ENCODE results near the gene HBD. TPM values are rescaled to one million over a fixed set of nuclear protein-coding genes. Genes with fewer than 3 reads are reported as not detected.
A peak's percentile ranks its signal among the peaks of the same experiment; 100 is the strongest.

Gene HBD
- total RNA-seq, result not detected
- long read RNA-seq, result 0 reads

DNA sequence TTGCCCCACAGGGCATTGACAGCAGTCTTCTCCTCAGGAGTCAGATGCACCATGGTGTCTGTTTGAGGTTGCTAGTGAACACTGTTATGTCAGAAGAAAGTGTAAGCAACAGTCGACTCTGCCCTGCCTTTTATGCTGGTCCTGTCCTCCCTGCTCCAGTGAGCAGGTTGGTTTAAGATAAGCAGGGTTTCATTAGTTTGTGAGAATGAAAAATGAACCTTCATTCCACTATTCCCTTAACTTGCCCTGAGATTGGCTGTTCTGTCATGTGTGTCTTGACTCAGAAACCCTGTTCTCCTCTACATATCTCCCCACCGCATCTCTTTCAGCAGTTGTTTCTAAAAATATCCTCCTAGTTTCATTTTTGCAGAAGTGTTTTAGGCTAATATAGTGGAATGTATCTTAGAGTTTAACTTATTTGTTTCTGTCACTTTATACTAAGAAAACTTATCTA, at the start of gene HBD:
Gene HBD (minus strand): TSS at position 103 of the 454 bp plus-strand sequence. CDS start 50 bp downstream, at position 53.
- DNase-seq (no peak), ATAC-seq (no peak)
- intact Hi-C loops (cut with micrococcal nuclease), result no loop called here

DNA sequence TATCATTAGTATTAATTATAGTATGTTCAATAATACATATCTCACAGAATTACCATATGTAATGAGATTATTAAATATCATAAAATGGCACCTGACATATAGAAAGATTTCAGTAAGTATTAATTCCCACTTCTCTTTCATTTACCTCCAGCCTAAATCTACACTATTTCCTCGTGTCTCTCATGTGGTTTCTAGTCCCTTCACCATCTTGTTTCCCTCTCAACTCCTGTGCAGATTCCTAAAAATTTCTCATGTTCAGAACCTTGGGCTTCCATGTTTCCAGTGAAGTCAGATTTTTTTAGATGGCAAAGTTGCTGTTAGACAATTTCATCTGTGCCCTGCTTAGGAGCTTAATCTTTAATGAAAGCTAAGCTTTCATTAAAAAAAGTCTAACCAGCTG, 49.6 kb upstream of the HBD start:
- DNase-seq, result no peak
- ATAC-seq, result no peak
- intact Hi-C loops (cut with micrococcal nuclease), result no loop called here

DNA sequence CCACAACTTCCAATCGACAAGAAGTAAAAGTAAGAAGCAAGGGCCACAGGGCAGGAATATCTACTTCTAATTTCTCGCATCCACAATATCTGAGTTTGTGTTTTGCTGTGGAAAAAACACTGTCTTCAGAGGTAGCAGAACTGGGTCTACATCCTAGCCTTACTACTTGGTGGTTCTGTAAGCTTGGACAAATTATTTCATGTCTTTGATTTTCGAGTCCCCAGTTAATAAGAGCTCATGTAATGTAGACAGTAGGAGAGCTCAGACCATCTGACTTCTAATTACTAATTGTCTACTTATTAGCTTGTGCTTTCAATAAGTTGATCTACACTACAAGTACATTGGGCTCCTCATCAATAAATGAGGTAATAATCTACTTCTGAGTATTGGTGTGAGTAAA, 48.8 kb upstream of the HBD start:
- no peak for ATAC-seq
- DNase-seq, result no peak
- intact Hi-C loops (cut with micrococcal nuclease), result no loop called here

DNA sequence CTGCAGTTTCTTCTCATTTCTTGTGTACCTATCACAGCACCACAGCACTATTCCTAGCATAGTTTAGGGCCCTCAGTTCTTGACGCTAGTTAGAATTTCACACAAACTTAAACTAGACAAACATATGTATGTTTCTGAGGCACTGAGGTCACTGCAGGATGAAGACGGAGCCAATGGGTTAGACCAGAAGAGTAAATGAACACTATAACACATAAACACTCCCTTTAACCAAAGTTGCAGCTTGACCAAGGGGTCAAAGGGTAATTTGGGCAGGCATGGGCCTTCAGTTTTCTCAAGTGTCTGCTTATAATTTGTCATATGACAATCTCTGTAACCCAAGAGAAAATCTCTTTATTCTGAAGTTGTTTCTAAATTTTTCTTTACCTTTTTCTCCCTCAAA, 48.3 kb upstream of the HBD start:
- ATAC-seq (no peak), DNase-seq (no peak)
- intact Hi-C loops (cut with micrococcal nuclease), result no loop called here

- no peak for ATAC-seq
Observed at GRCh38 chr11:5281596-5281995, 47.3 kb upstream of the HBD start.

GRCh38 chr11:5280582-5281102, 46.4 kb upstream of the HBD start:
- intact Hi-C loops (cut with micrococcal nuclease), result no loop called here
- no peak for DNase-seq
- peak; percentile 34 for ATAC-seq

More at GRCh38 chr11:5281596-5281995, 47.3 kb upstream of the HBD start:
- no peak for DNase-seq
- intact Hi-C loops (cut with micrococcal nuclease), result no loop called here

DNA sequence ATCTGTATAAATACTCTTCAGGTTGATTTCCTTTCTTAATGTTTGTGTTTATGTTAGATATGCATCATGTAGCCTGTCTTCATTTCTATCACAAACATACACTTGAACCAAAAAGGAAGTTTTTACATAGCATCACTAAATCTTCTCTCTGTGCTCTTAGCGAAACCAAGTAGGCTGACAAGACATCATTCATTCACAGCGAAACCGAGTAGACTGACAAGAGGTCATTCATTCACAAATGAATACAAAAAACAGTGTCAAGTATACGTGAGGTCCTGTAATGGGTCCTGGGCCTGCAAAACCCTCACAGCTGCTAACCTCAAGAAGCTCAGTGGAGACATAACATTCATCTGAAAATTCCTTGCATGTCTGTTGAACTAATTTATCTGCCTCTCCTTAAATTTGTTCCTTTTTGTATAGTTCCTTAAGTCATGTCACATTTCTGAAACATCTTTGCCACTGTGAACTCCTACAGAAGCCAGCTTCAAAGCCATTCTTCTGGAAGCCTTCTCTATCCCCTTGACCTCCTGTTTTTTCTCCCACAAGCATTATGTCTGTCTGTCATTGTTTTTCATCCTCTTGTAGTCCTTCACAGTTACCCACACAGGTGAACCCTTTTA, 45.3 kb upstream of the HBD start:
- intact Hi-C loops (cut with micrococcal nuclease), result no loop called here
- DNase-seq (no peak), ATAC-seq (no peak)

DNA sequence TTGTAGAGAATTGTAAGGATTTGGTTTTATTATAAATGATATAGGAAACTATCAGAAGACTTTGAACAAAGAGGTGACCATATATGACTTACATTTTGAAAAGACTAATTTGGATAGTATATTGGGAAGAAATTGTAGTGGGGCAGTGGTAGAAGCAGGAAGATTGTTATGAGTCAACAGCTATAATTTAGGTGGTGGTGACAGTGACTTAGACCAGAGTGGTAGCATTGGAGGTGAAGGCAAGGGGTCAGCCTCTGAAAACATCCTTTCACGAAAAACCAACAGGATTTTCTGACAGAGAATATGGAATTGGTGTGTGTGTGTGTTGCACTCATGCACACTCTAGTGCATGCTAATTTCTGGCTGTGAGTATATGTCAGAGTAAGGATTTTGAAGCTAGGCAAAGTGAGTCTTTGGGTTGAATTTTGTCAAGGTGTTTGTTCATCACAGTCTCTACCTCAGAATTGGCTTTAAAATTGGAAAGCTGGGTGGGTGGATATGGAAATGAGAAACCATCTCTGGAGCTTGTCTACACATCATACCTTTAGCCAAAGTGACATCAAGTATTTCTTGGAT, 43.6 kb upstream of the HBD start:
- no peak for DNase-seq
- intact Hi-C loops (cut with micrococcal nuclease), result no loop called here
- ATAC-seq, result no peak

DNA sequence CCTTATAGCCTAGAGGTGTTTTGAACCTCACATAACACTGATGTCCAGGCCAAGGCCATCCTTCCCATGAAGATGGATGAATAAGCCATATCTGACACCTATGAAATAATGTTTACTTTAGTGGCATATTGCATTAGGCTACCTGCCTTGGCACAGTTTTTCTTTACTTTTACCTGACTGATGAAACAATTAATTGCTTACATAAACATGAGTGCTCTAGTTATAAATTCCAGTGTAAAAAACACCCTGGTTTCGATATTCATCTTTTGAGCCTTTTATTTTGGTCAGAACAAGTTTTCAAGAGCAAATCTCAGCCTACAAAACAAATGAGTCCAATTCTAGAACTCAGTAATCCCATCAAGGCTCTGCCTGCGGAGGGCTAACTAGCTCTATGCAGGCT, 42.4 kb upstream of the HBD start:
- DNase-seq (no peak), ATAC-seq (no peak)
- intact Hi-C loops (cut with micrococcal nuclease), result no loop called here

DNA sequence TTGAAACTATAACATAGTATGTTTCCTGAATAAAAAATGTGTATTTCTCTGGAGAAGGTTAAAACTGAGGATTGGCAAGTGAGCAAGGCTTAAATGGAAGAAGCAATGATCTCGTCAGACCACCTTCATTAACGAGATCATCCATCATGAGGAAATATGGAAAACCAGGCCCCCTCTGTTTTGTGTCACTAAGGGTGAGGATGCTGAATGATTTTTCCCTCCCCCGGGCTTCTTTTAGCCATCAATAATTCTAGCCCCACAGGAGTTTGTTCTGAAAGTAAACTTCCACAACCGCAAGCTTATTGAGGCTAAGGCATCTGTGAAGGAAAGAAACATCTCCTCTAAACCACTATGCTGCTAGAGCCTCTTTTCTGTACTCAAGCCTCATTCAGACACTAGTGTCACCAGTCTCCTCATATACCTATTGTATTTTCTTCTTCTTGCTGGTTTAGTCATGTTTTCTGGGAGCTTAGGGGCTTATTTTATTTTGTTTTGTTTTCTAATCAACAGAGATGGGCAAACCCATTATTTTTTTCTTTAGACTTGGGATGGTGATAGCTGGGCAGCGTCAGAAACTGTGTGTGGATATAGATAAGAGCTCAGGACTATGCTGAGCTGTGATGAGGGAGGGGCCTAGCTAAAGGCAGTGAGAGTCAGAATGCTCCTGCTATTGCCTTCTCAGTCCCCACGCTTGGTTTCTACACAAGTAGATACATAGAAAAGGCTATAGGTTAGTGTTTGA, 41.3 kb upstream of the HBD start:
- DNase-seq (no peak), ATAC-seq (no peak)
- intact Hi-C loops (cut with micrococcal nuclease), result loop anchor here (2.0 kb wide), 1 partner anchor 31 kb away; no protein-coding TSS in a partner anchor

GRCh38 chr11:5274395-5274794, 40.1 kb upstream of the HBD start:
- intact Hi-C loops (cut with micrococcal nuclease), result loop anchor here (2.0 kb wide), 1 partner anchor 32 kb away; no protein-coding TSS in a partner anchor
- DNase-seq (no peak), ATAC-seq (no peak)

- no peak for DNase-seq
- intact Hi-C loops (cut with micrococcal nuclease), result no loop called here
- no peak for ATAC-seq
Observed at GRCh38 chr11:5272395-5273017, 38.2 kb upstream of the HBD start.

GRCh38 chr11:5269715-5270147, 35.4 kb upstream of the HBD start, which contains the start of gene HBE1:
Gene HBE1 (minus strand): TSS chr11:5269945. CDS start chr11:5269890, 55 bp downstream.
- ATAC-seq (no peak), DNase-seq (no peak)
- intact Hi-C loops (cut with micrococcal nuclease), result no loop called here

DNA sequence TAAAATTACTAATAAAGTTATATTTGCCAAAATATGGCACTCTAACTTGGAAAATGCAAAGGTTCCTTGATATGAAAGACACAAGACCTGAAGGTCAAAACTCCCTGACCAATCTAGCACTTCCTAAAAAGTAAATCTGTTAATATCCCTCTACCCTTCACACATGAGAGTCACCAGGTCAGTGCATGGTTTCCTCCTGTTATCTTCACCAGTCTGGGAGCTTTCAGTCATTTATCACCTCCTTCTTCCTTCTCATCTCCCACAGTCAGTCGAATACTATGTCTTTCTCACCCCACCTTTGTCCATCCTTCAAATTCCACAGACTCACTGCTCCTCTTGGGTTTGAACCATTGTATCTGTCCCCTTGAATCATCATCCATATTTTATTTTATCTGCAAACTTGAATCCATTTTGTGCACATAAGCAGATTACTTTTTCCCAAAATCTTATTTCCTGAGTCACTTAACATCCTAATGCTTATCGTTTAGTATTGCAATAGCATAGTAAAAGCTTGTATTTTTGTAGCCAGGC, 32.8 kb upstream of the HBD start:
- no peak for DNase-seq

GRCh38 chr11:5266609-5267008, 32.3 kb upstream of the HBD start:
- DNase-seq (no peak), ATAC-seq (no peak)
- intact Hi-C loops (cut with micrococcal nuclease), result no loop called here

More for the DNA sequence above, 32.8 kb upstream of the HBD start:
- ATAC-seq, result no peak
- intact Hi-C loops (cut with micrococcal nuclease), result no loop called here

DNA sequence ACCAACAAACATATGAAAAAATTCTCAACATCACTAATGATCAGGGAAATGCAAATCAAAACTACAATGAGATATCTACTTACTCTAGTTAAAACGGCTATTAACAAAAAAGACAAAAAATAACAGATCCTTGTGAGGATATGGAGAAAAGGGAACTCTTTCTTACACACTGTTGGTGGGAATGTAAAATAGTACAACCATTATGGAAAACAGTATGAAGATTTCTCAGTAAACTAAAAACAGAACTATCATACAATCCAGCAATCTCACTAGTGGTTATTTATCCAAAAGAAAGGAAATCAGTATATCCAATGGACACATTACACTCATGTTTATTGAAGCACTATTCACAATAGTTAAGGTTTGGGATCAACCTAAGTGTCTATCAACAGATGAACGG, 31.5 kb upstream of the HBD start:
- ATAC-seq (no peak), DNase-seq (no peak)
- intact Hi-C loops (cut with micrococcal nuclease), result no loop called here

DNA sequence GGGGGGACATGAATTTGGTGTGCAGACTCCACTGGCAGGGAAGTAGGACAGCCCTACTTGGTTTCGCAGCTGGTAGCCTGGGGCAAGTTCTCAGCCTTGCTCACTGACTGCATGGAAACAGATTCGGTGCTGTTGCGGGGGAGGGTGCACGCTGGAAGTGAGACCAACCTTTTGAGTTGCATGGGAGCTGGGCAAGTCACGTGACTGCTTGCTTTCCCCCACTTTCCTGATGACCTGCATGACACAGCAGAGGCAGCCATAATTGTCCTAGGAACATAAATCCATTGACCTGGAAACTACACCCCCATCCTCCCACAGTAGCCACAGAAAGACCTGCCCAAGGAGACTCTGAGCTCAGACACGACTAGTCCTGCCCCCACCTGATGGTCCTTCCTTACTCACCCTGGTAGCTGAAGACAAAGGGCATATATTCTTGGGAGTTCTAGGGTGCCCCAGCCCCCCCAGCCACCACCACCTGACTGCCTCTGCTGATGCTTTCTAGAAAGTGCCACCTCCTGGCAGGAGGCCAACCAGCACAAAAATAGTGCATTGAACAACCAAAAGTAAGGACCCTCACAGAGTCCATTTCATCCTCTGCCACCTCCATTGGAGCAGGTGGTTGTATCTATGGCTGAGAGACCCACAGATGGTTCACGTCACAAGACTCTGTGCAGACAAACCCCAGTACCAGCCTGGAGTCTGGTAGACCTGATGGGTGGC, 24.4 kb upstream of the HBD start:
- intact Hi-C loops (cut with micrococcal nuclease), result no loop called here
- no peak for ATAC-seq
- DNase-seq, result no peak

DNA sequence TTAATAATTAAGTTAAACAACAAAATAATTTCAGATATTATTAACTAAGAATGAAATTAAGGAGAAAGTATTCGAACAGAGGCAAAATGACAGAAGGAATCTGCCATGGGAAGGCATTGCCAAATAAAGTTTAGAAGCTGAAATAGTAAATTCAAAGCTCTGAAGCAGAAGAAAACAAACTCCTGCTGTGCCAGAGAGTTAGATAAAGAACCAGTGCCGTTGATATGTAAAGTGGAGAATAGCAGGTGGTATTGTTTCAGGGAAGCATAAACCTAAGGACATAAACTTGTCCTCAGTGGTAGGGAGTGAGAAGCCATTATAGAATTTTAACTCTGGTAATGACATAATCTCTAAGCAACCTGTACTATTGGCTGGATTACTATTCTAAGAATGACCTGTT, 23.0 kb upstream of the HBD start:
- DNase-seq (no peak), ATAC-seq (no peak)
- intact Hi-C loops (cut with micrococcal nuclease), result no loop called here
